Endodermal cell (in vitro differentiated cells): ENCODE data around the gene GCK. TPM values are rescaled to one million over a fixed set of nuclear protein-coding genes. Genes with fewer than 3 reads are reported as not detected.
"Not testable (repeated sequence)": the region's sequence is repeated elsewhere in the genome, so short reads cannot be mapped to it uniquely, and the experiment has no call there.

ENCODE experiments used
- DNase-seq: peaks from one replicate; pipeline ENCODE4 v3.0.0-alpha.2; 2017
- H3K27ac ChIP-seq: 2 replicates; pipeline ENCODE4 v1.5.1; 2013; ENCODE audit warnings: mild to moderate bottlenecking, low read depth, low read length, moderate library complexity
- H3K27me3 ChIP-seq: 2 replicates; pipeline ENCODE4 v1.6.1; 2013; ENCODE audit warnings: mild to moderate bottlenecking, low read length, moderate library complexity; ENCODE audit not compliant: insufficient read depth, control insufficient read depth, poor library complexity, severe bottlenecking
- H3K36me3 ChIP-seq: 2 replicates; pipeline ENCODE4 v1.7.0; 2013; ENCODE audit warnings: mild to moderate bottlenecking, low read length, moderate library complexity; ENCODE audit not compliant: control insufficient read depth, insufficient read depth
- H3K4me1 ChIP-seq: one replicate; pipeline ENCODE4 v1.7.0; 2013; ENCODE audit warnings: low read length; ENCODE audit not compliant: control insufficient read depth, insufficient read depth
- H3K4me3 ChIP-seq: 2 replicates; pipeline ENCODE4 v1.5.1; 2013; ENCODE audit warnings: mild to moderate bottlenecking, low read length, moderate library complexity
- H3K9ac ChIP-seq: 2 replicates; pipeline ENCODE4 v1.6.1; 2013; ENCODE audit warnings: mild to moderate bottlenecking, low read length, moderate library complexity; ENCODE audit not compliant: poor library complexity, severe bottlenecking; ENCODE audit errors: extremely low read depth
- H3K9me3 ChIP-seq: 2 replicates; pipeline ENCODE4 v1.6.1; 2013; ENCODE audit warnings: mild to moderate bottlenecking, low read length, moderate library complexity; ENCODE audit not compliant: control insufficient read depth
- H3K27ac Mint-ChIP-seq: 2 replicates; pipeline ENCODE4 v1.8.0; 2020; ENCODE audit warnings: mixed read lengths
- H3K27me3 Mint-ChIP-seq: 2 replicates; pipeline ENCODE4 v1.8.0; 2021; ENCODE audit warnings: mild to moderate bottlenecking, mixed read lengths; ENCODE audit not compliant: insufficient read depth
- H3K36me3 Mint-ChIP-seq: 2 replicates; pipeline ENCODE4 v1.8.0; 2020; ENCODE audit warnings: low read depth, mixed read lengths
- H3K4me1 Mint-ChIP-seq: 2 replicates; pipeline ENCODE4 v1.8.0; 2020; ENCODE audit warnings: mixed read lengths
- H3K4me3 Mint-ChIP-seq: 2 replicates; pipeline ENCODE4 v1.8.0; 2020; ENCODE audit warnings: mild to moderate bottlenecking, moderate library complexity, mixed read lengths
- H3K9me3 Mint-ChIP-seq: 2 replicates; pipeline ENCODE4 v1.8.0; 2020; ENCODE audit warnings: mild to moderate bottlenecking, mixed read lengths
- CTCF ChIP-seq: fragments of 200-600 bp; sonication (generic); conservative IDR thresholded peaks from 2 replicates; pipeline ENCODE4 v1.5.0; 2021; ENCODE audit warnings: antibody characterized with exemption, mild to moderate bottlenecking
- WGBS, 2 experiments: methylation state at CpG; one replicate each; pipeline versions ENCODE4 v1.1.5 to v1.1.7; 2013; ENCODE audit warnings: missing lambda C conversion rate in 2 of 2, mixed read lengths in 1 of 2; ENCODE audit not compliant: insufficient coverage in 1 of 2, insufficient read length in 1 of 2; 5-methylcytosine and 5-hydroxymethylcytosine counted together
- total RNA-seq, 2 donors: library from RNA; stranded (reverse); fragmentation: NEBNext Ultra II Directional in 1 of 2; extraction: Animal tissue kit (Norgen Biotek cat#: 25700) in 1 of 2; gene quantifications; 2 replicates in 1 of 2; 3 replicates in 1 of 2; pipeline ENCODE4 v1.2.1, GENCODE V29; 2021

Gene GCK
- total RNA-seq, 2 donors from 2014 or later, result 0.29 to 0.48 TPM

- Mint-ChIP-seq H3K9me3 (no peaks in the 10 kb centered on the region), H3K4me1 (peaks cover 13% of the 10 kb centered on the region), H3K27ac (peak within 1 kb of the TSS; percentile 89), H3K4me3 (peak within 1 kb of the TSS; percentile 89), H3K27me3 (peaks cover 20% of the 10 kb centered on the region), H3K36me3 (peaks cover 14% of the 10 kb centered on the region)
- peak; percentile 76 for TF ChIP-seq CTCF
- 0 to 2% methylated on average over 20 to 58 of the region's 58 CpGs for WGBS, 2 experiments
- H3K9me3 ChIP-seq, result no peaks in the 10 kb centered on the region
- H3K36me3 ChIP-seq, result peaks cover 25% of the 10 kb centered on the region
- peaks cover 14% of the 10 kb centered on the region for H3K27me3 ChIP-seq
- peak within 1 kb of the TSS; percentile 80 for H3K27ac ChIP-seq
- no peaks in the 10 kb centered on the region for H3K4me1 ChIP-seq
- peak; percentile 96 for DNase-seq
- peak within 1 kb of the TSS; percentile 61 for H3K9ac ChIP-seq
- H3K4me3 ChIP-seq, result peak within 1 kb of the TSS; percentile 98
These were observed 11.6 kb upstream of the GCK start, which contains the start of gene YKT6 for GRCh38 chr7:44200699-44201461. TSS of gene YKT6 (plus strand) at chr7:44200978. CDS start at chr7:44201136, 158 bp downstream.

GRCh38 chr7:44200163-44200562 is 10.9 kb upstream of the GCK start:
- H3K9me3 Mint-ChIP-seq, H3K9ac ChIP-seq, H3K27ac Mint-ChIP-seq, H3K9me3 ChIP-seq, DNase-seq, H3K4me1 ChIP-seq, H3K4me3 Mint-ChIP-seq, H3K36me3 Mint-ChIP-seq, H3K4me3 ChIP-seq, H3K27ac ChIP-seq: not testable (repeated sequence)
- Mint-ChIP-seq H3K4me1 (peaks cover 13% of the 10 kb centered on the region), H3K27me3 (peaks cover 20% of the 10 kb centered on the region)
- no CpG with 5 or more reads among the region's 3 CpGs for WGBS, 2 experiments
- H3K36me3 ChIP-seq, result peaks cover 18% of the 10 kb centered on the region
- H3K27me3 ChIP-seq, result peaks cover 14% of the 10 kb centered on the region

- Mint-ChIP-seq H3K27ac (no peak overlapping the region), H3K4me1 (peaks cover 10% of the 10 kb centered on the region), H3K36me3 (no peaks in the 10 kb centered on the region), H3K27me3 (peaks cover 20% of the 10 kb centered on the region), H3K9me3 (no peaks in the 10 kb centered on the region), H3K4me3 (no peak overlapping the region)
- no peaks in the 10 kb centered on the region for H3K36me3 ChIP-seq
- TF ChIP-seq CTCF, result no peak
- WGBS, 2 experiments, result 87 to 90% methylated on average over 7 of the region's 7 CpGs
- no peaks in the 10 kb centered on the region for H3K4me1 ChIP-seq
- no peak overlapping the region for H3K9ac ChIP-seq
- H3K27ac ChIP-seq, result no peak overlapping the region
- no peak for DNase-seq
- no peaks in the 10 kb centered on the region for H3K9me3 ChIP-seq
- no peak overlapping the region for H3K4me3 ChIP-seq
- peaks cover 14% of the 10 kb centered on the region for H3K27me3 ChIP-seq
These were observed 8.2 kb upstream of the GCK start for GRCh38 chr7:44197474-44197873.
